GM21528 (cell line): ENCODE measurements around the gene ADARB2.

ENCODE experiments used
- ATAC-seq: cut with Tn5 transposase; IDR thresholded peaks from one replicate; pipeline ENCODE4 v1.9.1; 2021; ENCODE audit warnings: mild to moderate bottlenecking, moderate library complexity; ENCODE audit not compliant: unreplicated experiment, low FRiP score

The ADARB2 gene

GRCh38 chr10:1601406-1601805 is 135.9 kb downstream of the ADARB2 start:
- ATAC-seq, result no peak

- ATAC-seq, result no peak
These were observed 136.5 kb downstream of the ADARB2 start for GRCh38 chr10:1600861-1601260.

- ATAC-seq, result no peak
These were observed 138.8 kb downstream of the ADARB2 start for GRCh38 chr10:1598393-1599153.

- ATAC-seq, result no peak
These were observed 139.8 kb downstream of the ADARB2 start for GRCh38 chr10:1597370-1598146.

GRCh38 chr10:1596482-1597099 is 140.7 kb downstream of the ADARB2 start:
- ATAC-seq, result no peak

GRCh38 chr10:1595726-1596125 is 141.6 kb downstream of the ADARB2 start:
- ATAC-seq, result no peak

GRCh38 chr10:1595242-1595600 is 142.1 kb downstream of the ADARB2 start:
- no peak for ATAC-seq

GRCh38 chr10:1594372-1595241 is 142.7 kb downstream of the ADARB2 start:
- no peak for ATAC-seq

- no peak for ATAC-seq
These were observed 145.6 kb downstream of the ADARB2 start for GRCh38 chr10:1591742-1592141.

GRCh38 chr10:1591045-1591444 is 146.3 kb downstream of the ADARB2 start:
- no peak for ATAC-seq

GRCh38 chr10:1589257-1589656 is 148.1 kb downstream of the ADARB2 start:
- no peak for ATAC-seq

GRCh38 chr10:1582739-1583138 is 154.6 kb downstream of the ADARB2 start:
- no peak for ATAC-seq

- ATAC-seq, result no peak
These were observed 156.1 kb downstream of the ADARB2 start for GRCh38 chr10:1581189-1581588.

GRCh38 chr10:1579671-1580070 is 157.7 kb downstream of the ADARB2 start:
- ATAC-seq, result no peak

GRCh38 chr10:1579141-1579491 is 158.2 kb downstream of the ADARB2 start:
- no peak for ATAC-seq

GRCh38 chr10:1578392-1579140 is 158.8 kb downstream of the ADARB2 start:
- ATAC-seq, result no peak

GRCh38 chr10:1577945-1578344 is 159.4 kb downstream of the ADARB2 start:
- ATAC-seq, result no peak

GRCh38 chr10:1577373-1577770 is 160.0 kb downstream of the ADARB2 start:
- ATAC-seq, result no peak

GRCh38 chr10:1576467-1577372 is 160.6 kb downstream of the ADARB2 start:
- ATAC-seq, result no peak
